Mammary epithelial cell (primary cell): ENCODE results near the gene MAD2L1BP.

Source experiments
- CTCF ChIP-seq, 2 donors: IDR thresholded peaks in 1 of 2; conservative IDR thresholded peaks in 1 of 2; 2 replicates each; pipeline ENCODE4 v1.5.1; 2011 to 2012; ENCODE audit warnings: inconsistent platforms in 2 of 2, low read length in 2 of 2, mild to moderate bottlenecking in 2 of 2, control low read depth in 1 of 2, low read depth in 1 of 2; ENCODE audit not compliant: insufficient read depth in 1 of 2; ENCODE audit errors: extremely low read depth in 1 of 2
- EZH2 ChIP-seq: IDR thresholded peaks from 2 replicates; pipeline ENCODE4 v1.6.1; 2012; ENCODE audit warnings: low read length, inconsistent platforms, borderline replicate concordance

- TF ChIP-seq CTCF (conservative IDR thresholded peaks at IDR 0.05 in 1 of 2, IDR thresholded peaks at IDR 0.05 in 1 of 2; ENCODE audit: extremely low read depth in 1 of 2, insufficient read depth in 1 of 2, low read depth in 1 of 2, low read length in 2 of 2) (no peak), EZH2 (no peak)
Measured at GRCh38 chr6:43670623-43670986, 35.0 kb downstream of the MAD2L1BP start.
